Activated effector memory CD4-positive, alpha-beta T cell treated with anti-CD3 and anti-CD28 coated beads, Interleukin-2, amount 50 U/mL, for 16 hours (primary cell): ENCODE data around the gene MRPL53.

Source experiments
- DNase-seq: peaks from one replicate; pipeline ENCODE4 v3.0.0-alpha.2; 2020

Gene MRPL53

GRCh38 chr2:74472086-74472944 is at the start of gene MRPL53:
MRPL53 (minus strand) TSS chr2:74472680; CDS start chr2:74472660, 20 bp downstream.
- peak; percentile 98 for DNase-seq

DNA sequence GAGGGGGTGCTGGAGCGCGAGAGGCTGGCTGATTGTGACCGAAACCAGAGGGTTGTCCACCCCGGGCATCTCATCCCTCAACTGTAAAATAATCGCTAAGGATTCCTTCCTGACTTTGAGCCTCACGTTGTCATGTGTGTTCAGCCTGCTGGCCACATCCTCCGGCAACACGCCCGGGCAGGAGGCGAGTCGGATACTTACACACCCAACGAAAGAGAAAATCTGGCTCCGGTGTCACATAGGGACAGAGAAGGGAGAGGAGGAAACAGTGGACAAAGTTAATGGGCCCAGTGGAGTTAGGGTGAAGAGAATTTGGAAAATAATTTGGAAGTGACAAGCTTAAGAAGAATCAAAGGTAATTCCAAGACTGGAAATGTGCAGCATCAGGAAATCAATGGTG is 44.2 kb upstream of the MRPL53 start:
- peak; percentile 27 for DNase-seq

DNA sequence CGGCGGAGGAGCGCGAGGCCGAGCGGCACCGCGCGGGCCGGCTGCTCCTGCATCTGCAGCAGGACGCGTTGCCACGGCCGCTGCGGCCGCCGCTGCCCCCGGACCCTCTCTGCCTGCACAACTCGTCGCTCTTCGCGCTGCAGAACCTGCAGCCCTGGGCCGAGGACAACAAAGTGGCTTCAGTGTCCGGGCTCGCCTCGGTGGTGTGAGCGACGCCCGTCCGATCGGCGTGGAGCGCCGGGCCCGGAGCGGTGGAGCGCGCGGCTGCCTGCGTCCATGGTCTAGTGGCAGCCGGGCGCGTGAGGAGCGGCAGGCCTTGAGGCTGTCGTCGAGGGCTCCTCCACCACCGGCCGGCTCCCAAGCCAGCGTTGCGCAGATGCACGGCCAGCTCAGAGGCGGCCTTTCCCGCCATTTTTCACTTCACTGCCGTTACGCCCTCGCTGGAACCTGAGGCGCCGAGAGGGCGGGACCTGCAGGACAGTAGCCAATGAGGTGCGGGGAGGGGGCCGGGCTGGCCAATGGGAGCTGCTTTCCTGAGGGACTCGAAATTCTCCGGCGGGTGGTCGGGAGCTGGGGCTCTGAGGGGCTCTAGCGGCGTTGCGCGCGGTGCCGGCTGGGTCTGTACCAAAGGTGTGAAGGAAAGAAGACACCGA is 43.6 kb upstream of the MRPL53 start:
- peak; percentile 92 for DNase-seq

GRCh38 chr2:74515271-74515980 is 42.9 kb upstream of the MRPL53 start:
- no peak for DNase-seq

GRCh38 chr2:74514368-74515270 is 42.1 kb upstream of the MRPL53 start, which contains the start of gene TLX2:
TLX2 (plus strand) TSS chr2:74514450; CDS start chr2:74514807, 357 bp downstream.
- DNase-seq: peak; percentile 63

DNA sequence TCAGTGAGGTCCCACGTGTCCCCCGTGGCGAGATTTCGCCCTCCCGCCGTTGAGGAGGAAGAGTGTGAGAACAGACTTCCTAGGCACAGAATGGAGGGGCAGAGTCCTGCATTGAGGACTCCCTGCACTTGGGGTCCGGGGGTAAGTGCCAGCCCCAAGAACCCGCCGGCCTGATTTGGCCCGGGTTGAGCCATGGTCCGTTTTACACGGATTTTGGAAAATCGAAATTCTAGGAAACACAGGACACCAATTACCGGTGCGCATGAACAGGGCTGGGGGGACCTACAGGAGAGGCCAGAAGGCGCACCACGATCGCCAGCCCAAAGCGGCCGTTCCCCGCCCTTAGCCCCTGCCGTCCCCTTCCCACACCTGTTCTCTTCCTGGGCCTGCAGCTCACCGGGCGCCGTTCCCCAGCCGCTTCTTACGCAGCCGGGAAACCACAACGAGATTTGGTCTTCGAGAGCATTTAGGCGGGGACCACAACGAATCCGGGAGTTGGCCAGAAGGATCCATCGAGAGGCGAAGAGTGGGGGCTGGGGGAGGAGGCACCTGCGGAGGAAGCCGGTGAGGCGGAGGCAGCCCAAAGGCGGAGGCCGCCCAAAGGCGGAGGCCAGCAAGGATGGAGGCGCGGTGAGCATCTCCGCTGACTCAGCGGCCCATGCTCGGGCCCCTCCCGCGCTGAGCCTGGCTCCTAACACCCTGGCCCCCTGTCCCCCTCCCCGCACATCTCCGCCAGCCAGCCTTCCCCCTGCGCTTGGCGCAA is 41.3 kb upstream of the MRPL53 start:
- DNase-seq: peak; percentile 73

GRCh38 chr2:74512744-74513604 is 40.5 kb upstream of the MRPL53 start:
- DNase-seq: no peak

- DNase-seq: peak; percentile 25
Observed at GRCh38 chr2:74511104-74511989, 38.9 kb upstream of the MRPL53 start.

DNA sequence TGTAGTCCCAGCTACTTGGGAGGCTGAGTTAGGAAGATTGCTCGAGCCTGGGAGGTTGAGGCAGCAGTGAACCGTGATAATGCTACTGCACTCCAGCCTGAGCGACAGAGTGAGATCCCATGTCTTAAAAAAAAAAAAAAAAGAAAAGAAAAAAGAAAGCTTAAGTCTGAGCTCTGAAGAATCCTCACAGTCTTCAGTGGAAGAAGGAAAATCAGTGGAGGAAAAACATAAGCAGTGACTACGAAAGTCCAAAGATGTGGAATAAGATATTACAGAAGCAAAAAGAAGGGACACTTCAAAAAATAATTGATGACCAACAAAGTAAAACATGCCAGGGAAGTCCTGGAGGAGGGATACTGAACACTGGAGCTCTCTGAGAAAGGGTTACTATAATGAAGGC is 37.8 kb upstream of the MRPL53 start:
- no peak for DNase-seq

DNA sequence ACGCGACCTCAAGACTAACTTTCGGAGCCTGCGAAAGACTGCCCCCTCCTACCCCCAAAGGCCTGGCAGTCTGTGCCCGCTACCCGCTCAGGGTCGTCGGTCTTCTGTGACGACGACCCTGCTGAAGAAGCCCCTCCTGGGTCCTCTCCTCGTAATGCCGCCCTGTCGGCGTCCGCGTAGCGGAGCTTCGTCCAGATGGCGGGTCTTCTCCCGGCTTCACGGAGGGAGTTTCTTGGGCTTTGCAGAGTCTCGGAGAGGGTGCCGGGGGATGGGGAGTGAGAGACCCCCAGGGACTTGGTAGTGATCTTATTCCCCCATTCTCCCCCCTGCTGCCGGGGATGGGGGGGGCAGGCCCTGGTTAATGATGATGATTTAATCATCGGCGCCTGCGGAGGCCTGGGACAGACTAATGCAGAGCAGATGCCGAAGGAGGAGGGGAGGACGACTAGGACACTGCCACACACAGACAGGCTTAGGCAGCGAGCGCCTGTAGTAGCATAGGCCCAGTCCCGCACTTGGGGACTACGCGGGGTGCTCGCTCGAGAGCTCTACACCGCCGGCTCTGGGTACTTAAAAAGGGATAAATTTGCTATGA is 35.5 kb upstream of the MRPL53 start:
- no peak for DNase-seq

DNA sequence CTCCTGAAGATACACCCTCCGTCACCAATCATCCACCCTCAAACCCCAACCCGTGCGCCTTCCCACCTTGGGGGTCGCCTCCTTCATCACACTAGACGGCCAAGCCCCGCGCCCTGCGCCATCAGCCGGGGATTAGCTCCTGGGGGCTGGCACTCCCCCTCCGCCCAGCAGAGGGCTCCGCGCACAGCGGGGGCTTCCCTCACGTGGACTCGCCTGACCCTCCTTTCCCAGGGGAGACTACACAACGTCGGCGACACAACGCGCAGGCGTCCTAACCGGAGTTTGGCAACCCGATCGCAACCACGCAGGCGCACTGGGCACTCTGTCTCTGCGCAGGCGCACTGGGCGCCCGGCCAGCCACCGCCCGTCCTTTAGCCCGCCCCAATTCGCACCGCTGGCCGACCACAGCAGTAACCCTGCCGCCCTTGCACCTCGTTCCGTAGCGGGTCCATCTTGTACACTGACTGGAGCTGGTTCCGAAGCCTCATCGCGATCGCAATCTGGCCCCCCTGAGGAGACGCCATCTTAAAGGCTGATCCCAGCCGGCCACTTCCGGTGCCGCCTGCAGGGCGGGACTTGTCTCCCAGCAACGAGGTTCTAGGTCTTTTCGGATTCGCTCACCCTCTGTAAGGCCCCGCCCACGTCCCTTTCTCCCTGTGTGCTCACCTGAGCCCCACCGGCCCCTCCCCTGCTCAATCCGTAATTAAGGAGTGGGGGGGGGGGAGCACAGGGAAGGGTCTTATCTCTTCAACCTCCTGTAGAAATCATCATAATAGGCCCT is 34.9 kb upstream of the MRPL53 start, which contains the start of gene PCGF1:
Gene PCGF1 (minus strand): TSS at position 551 of the 781 bp plus-strand sequence. CDS start 27 bp downstream, at position 524.
- peak; percentile 100 for DNase-seq

DNA sequence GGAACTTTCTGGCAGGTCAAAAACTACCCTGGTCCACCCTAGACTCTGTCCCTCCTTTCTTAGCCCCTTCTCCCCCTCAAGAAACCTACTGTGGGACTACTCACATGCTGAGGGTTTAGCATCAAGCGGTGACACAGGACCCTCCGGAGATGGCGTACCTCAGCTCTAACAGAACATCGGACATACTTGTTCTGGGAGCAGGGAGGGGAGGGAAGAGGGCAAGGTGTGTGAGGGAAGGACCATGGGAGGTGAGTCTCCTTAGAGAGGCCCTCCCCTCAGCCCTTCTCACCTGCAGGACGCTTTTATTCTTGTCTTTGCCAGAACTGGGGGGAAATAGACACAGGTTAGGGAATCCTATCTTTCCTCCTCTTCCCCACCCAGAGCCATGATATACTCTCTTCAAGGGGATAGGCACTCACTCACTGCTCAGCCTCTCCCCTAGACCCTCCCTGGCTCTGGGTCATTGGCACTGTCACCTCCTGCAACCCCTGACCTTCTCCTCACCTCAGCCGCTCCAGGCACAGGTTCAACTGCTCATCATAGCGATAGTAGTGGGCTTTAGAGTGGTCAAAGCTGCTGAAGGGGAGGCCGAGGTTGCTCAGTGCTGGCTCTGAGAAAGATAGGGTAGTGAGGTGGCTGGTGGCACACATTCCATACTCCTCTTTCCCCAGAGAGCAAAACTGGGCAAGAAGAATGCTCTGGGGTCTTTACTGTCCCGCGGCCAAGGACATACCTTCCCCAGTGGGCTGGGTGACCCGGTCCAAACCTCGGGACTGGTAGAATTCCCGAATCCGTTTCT is 33.2 kb upstream of the MRPL53 start:
- DNase-seq: no peak

GRCh38 chr2:74504591-74504990 is 32.1 kb upstream of the MRPL53 start:
- no peak for DNase-seq

- DNase-seq: no peak
Observed at GRCh38 chr2:74503506-74504475, 31.3 kb upstream of the MRPL53 start.

- peak; percentile 82 for DNase-seq
Observed at GRCh38 chr2:74502720-74503505, 30.4 kb upstream of the MRPL53 start.
